ENCODE measurements around the gene CACNA2D3. TPM values are rescaled to one million over a fixed set of nuclear protein-coding genes. Genes with fewer than 3 reads are reported as not detected.
A peak's percentile ranks its signal among the peaks of the same experiment; 100 is the strongest.

The CACNA2D3 gene
- total and polyA plus RNA-seq, 9 donors: 1.4 to 3.1 (median 2.3) TPM

- peak; percentile 87 for DNase-seq
- Histone ChIP-seq H3K4me3 (ENCODE audit: low read length) (no peak overlapping the region), H3K36me3 (ENCODE audit: control insufficient read depth, insufficient read depth, low read length) (no peaks in the 10 kb centered on the region), H3K27me3 (ENCODE audit: control insufficient read depth, insufficient read depth, low read length) (no peaks in the 10 kb centered on the region), H3K4me1 (ENCODE audit: control insufficient read depth, insufficient read depth, low read length) (peaks cover 7% of the 10 kb centered on the region), H3K27ac (ENCODE audit: low read length) (no peak overlapping the region), H3K9me3 (replicated peaks; ENCODE audit: control insufficient read depth, low read depth, low read length) (no peaks in the 10 kb centered on the region)
- 40% methylated on average over 4 of the region's 9 CpGs for WGBS (ENCODE audit: insufficient coverage)
Observed at GRCh38 chr3:54427941-54428871, 305.9 kb downstream of the CACNA2D3 start.

- no CpG with 5 or more reads among the region's 1 CpG for WGBS (ENCODE audit: insufficient coverage)
- Histone ChIP-seq H3K27ac (ENCODE audit: low read length) (no peak overlapping the region), H3K27me3 (ENCODE audit: control insufficient read depth, insufficient read depth, low read length) (no peaks in the 10 kb centered on the region), H3K36me3 (ENCODE audit: control insufficient read depth, insufficient read depth, low read length) (no peaks in the 10 kb centered on the region), H3K4me1 (ENCODE audit: control insufficient read depth, insufficient read depth, low read length) (peaks cover 3% of the 10 kb centered on the region), H3K4me3 (ENCODE audit: low read length) (no peak overlapping the region), H3K9me3 (replicated peaks; ENCODE audit: control insufficient read depth, low read depth, low read length) (no peaks in the 10 kb centered on the region)
- peak; percentile 12 for DNase-seq
Observed at GRCh38 chr3:54432975-54433374, 310.6 kb downstream of the CACNA2D3 start.

- WGBS (ENCODE audit: insufficient coverage): 77% methylated on average over 3 of the region's 6 CpGs
- H3K36me3 ChIP-seq (ENCODE audit: control insufficient read depth, insufficient read depth, low read length): no peaks in the 10 kb centered on the region
- DNase-seq: no peak
- H3K27ac ChIP-seq (ENCODE audit: low read length): no peak overlapping the region
- H3K4me1 ChIP-seq (ENCODE audit: control insufficient read depth, insufficient read depth, low read length): peaks cover under 1% of the 10 kb centered on the region
- no peak overlapping the region for H3K4me3 ChIP-seq (ENCODE audit: low read length)
- H3K9me3 ChIP-seq (replicated peaks; ENCODE audit: control insufficient read depth, low read depth, low read length): no peaks in the 10 kb centered on the region
- no peaks in the 10 kb centered on the region for H3K27me3 ChIP-seq (ENCODE audit: control insufficient read depth, insufficient read depth, low read length)
Observed at GRCh38 chr3:54433846-54434245, 311.5 kb downstream of the CACNA2D3 start.

GRCh38 chr3:54434756-54435155 lies 312.4 kb downstream of the CACNA2D3 start:
- Histone ChIP-seq H3K36me3 (ENCODE audit: control insufficient read depth, insufficient read depth, low read length) (no peaks in the 10 kb centered on the region), H3K27me3 (ENCODE audit: control insufficient read depth, insufficient read depth, low read length) (no peaks in the 10 kb centered on the region), H3K4me3 (ENCODE audit: low read length) (no peak overlapping the region), H3K9me3 (replicated peaks; ENCODE audit: control insufficient read depth, low read depth, low read length) (no peaks in the 10 kb centered on the region), H3K4me1 (ENCODE audit: control insufficient read depth, insufficient read depth, low read length) (no peaks in the 10 kb centered on the region), H3K27ac (ENCODE audit: low read length) (no peak overlapping the region)
- 100% methylated on average over 1 of the region's 2 CpGs for whole genome bisulfite sequencing (ENCODE audit: insufficient coverage)
- no peak for DNase-seq

GRCh38 chr3:54437271-54437670 lies 314.9 kb downstream of the CACNA2D3 start:
- Histone ChIP-seq H3K4me1 (ENCODE audit: control insufficient read depth, insufficient read depth, low read length) (no peaks in the 10 kb centered on the region), H3K4me3 (ENCODE audit: low read length) (no peak overlapping the region), H3K27me3 (ENCODE audit: control insufficient read depth, insufficient read depth, low read length) (no peaks in the 10 kb centered on the region), H3K9me3 (replicated peaks; ENCODE audit: control insufficient read depth, low read depth, low read length) (no peaks in the 10 kb centered on the region), H3K36me3 (ENCODE audit: control insufficient read depth, insufficient read depth, low read length) (no peaks in the 10 kb centered on the region), H3K27ac (ENCODE audit: low read length) (no peak overlapping the region)
- 42% methylated on average over 2 of the region's 2 CpGs for WGBS (ENCODE audit: insufficient coverage)
- DNase-seq: no peak

GRCh38 chr3:54443561-54444161 lies 321.3 kb downstream of the CACNA2D3 start:
- no peaks in the 10 kb centered on the region for H3K4me1 ChIP-seq (ENCODE audit: control insufficient read depth, insufficient read depth, low read length)
- no peaks in the 10 kb centered on the region for H3K36me3 ChIP-seq (ENCODE audit: control insufficient read depth, insufficient read depth, low read length)
- DNase-seq: no peak
- no peak overlapping the region for H3K4me3 ChIP-seq (ENCODE audit: low read length)
- H3K9me3 ChIP-seq (replicated peaks; ENCODE audit: control insufficient read depth, low read depth, low read length): no peaks in the 10 kb centered on the region
- no peaks in the 10 kb centered on the region for H3K27me3 ChIP-seq (ENCODE audit: control insufficient read depth, insufficient read depth, low read length)
- H3K27ac ChIP-seq (ENCODE audit: low read length): no peak overlapping the region
- WGBS (ENCODE audit: insufficient coverage): 66% methylated on average over 7 of the region's 11 CpGs

- no peak for DNase-seq
- H3K27ac ChIP-seq (ENCODE audit: low read length): no peak overlapping the region
- no peak overlapping the region for H3K4me3 ChIP-seq (ENCODE audit: low read length)
- H3K27me3 ChIP-seq (ENCODE audit: control insufficient read depth, insufficient read depth, low read length): no peaks in the 10 kb centered on the region
- no peaks in the 10 kb centered on the region for H3K4me1 ChIP-seq (ENCODE audit: control insufficient read depth, insufficient read depth, low read length)
- no peaks in the 10 kb centered on the region for H3K36me3 ChIP-seq (ENCODE audit: control insufficient read depth, insufficient read depth, low read length)
- H3K9me3 ChIP-seq (replicated peaks; ENCODE audit: control insufficient read depth, low read depth, low read length): no peaks in the 10 kb centered on the region
- no CpG with 5 or more reads among the region's 1 CpG for WGBS (ENCODE audit: insufficient coverage)
Observed at GRCh38 chr3:54445630-54446029, 323.3 kb downstream of the CACNA2D3 start.

- Histone ChIP-seq H3K9me3 (replicated peaks; ENCODE audit: control insufficient read depth, low read depth, low read length) (no peaks in the 10 kb centered on the region), H3K27ac (ENCODE audit: low read length) (no peak overlapping the region), H3K4me3 (ENCODE audit: low read length) (no peak overlapping the region), H3K36me3 (ENCODE audit: control insufficient read depth, insufficient read depth, low read length) (no peaks in the 10 kb centered on the region), H3K27me3 (ENCODE audit: control insufficient read depth, insufficient read depth, low read length) (no peaks in the 10 kb centered on the region), H3K4me1 (ENCODE audit: control insufficient read depth, insufficient read depth, low read length) (no peaks in the 10 kb centered on the region)
- DNase-seq: no peak
- WGBS (ENCODE audit: insufficient coverage): 63% methylated on average over 2 of the region's 2 CpGs
Observed at GRCh38 chr3:54447427-54447826, 325.1 kb downstream of the CACNA2D3 start.

- DNase-seq: no peak
- Histone ChIP-seq H3K27ac (ENCODE audit: low read length) (no peak overlapping the region), H3K27me3 (ENCODE audit: control insufficient read depth, insufficient read depth, low read length) (no peaks in the 10 kb centered on the region), H3K9me3 (replicated peaks; ENCODE audit: control insufficient read depth, low read depth, low read length) (peaks cover 2% of the 10 kb centered on the region), H3K4me1 (ENCODE audit: control insufficient read depth, insufficient read depth, low read length) (no peaks in the 10 kb centered on the region), H3K4me3 (ENCODE audit: low read length) (no peak overlapping the region), H3K36me3 (ENCODE audit: control insufficient read depth, insufficient read depth, low read length) (no peaks in the 10 kb centered on the region)
- WGBS (ENCODE audit: insufficient coverage): no CpG with 5 or more reads among the region's 3 CpGs
Observed at GRCh38 chr3:54454806-54455205, 332.5 kb downstream of the CACNA2D3 start.

- H3K36me3 ChIP-seq (ENCODE audit: control insufficient read depth, insufficient read depth, low read length): no peaks in the 10 kb centered on the region
- H3K9me3 ChIP-seq (replicated peaks; ENCODE audit: control insufficient read depth, low read depth, low read length): peaks cover 2% of the 10 kb centered on the region
- WGBS (ENCODE audit: insufficient coverage): no CpG with 5 or more reads among the region's 2 CpGs
- no peak overlapping the region for H3K4me3 ChIP-seq (ENCODE audit: low read length)
- no peak for DNase-seq
- no peaks in the 10 kb centered on the region for H3K4me1 ChIP-seq (ENCODE audit: control insufficient read depth, insufficient read depth, low read length)
- H3K27ac ChIP-seq (ENCODE audit: low read length): no peak overlapping the region
- H3K27me3 ChIP-seq (ENCODE audit: control insufficient read depth, insufficient read depth, low read length): no peaks in the 10 kb centered on the region
Observed at GRCh38 chr3:54458357-54458756, 336.0 kb downstream of the CACNA2D3 start.

Measured in muscle of leg (tissue), 11 donors.